HG03558 (cell line): ENCODE data around the gene ATG3.
A peak's percentile ranks its signal among the peaks of the same experiment; 100 is the strongest.
"Not testable (repeated sequence)": the region's sequence is repeated elsewhere in the genome, so short reads cannot be mapped to it uniquely, and the experiment has no call there.

Experiments used
- ATAC-seq: cut with Tn5 transposase; IDR thresholded peaks from one replicate; pipeline ENCODE4 v1.9.1; 2021; ENCODE audit warnings: moderate number of reproducible peaks; ENCODE audit not compliant: unreplicated experiment; ENCODE audit errors: extremely low read depth

ATG3 gene

GRCh38 chr3:112503304-112503972 lies 58.3 kb downstream of the ATG3 start:
- no peak for ATAC-seq

DNA sequence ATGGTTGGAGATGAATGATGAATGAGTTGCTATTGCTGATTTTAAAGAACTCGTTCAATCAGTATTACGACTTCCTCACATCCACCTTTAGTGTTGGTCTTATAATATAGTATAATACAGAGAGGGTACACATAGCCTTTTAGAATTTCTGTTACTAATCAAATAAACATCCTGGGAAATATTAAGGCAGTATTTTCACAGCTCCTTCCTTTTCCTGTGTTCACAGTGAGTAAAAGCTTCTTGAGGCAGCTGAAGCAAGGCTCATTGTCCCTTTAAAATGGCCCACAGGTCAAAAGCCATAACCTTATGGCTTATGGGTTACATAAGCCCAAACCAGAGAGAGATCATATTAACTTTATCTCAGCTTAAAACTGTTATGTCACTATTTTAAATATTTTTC lies 61.1 kb downstream of the ATG3 start:
- no peak for ATAC-seq

- no peak for ATAC-seq
These were observed 62.6 kb downstream of the ATG3 start, which contains the start of gene BTLA for GRCh38 chr3:112498914-112499711. BTLA (minus strand) TSS chr3:112499472; CDS start chr3:112499358, 114 bp downstream.

- ATAC-seq: no peak
These were observed 63.7 kb downstream of the ATG3 start for GRCh38 chr3:112497897-112498548.

GRCh38 chr3:112496366-112497067 lies 65.2 kb downstream of the ATG3 start:
- ATAC-seq: no peak

DNA sequence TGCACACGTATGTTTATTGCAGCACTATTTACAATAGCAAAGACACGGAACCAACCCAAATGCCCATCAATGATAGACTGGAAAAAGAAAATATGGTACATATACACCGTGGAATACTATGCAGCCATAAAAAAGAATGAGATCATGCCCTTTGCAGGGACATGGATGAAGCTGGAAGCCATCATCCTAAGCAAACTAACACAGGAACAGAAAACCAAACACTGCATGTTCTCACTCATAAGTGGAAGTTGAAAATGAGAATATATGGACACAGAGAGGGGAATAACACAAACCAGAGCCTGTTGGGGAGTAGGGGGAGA lies 67.4 kb downstream of the ATG3 start:
- not testable (repeated sequence) for ATAC-seq

DNA sequence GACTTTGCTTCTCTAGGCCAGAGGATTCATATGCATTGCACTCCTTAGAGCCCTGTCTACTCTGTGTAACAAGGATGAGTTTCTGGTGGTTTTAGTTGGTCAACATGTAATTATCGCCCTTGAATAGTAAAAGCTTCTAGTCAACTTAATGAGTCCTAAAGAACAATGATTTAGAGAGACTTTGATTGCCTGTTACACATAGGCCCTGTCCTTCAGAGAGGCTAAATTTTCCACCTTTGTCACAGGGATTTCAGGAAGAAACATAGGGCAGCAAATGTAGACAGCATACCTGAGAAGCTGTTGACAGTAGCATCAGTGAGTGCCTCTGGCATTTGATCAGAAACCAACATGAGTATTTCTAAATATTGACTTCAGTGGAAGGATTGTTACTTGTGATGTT lies 69.6 kb downstream of the ATG3 start:
- no peak for ATAC-seq

- no peak for ATAC-seq
These were observed 70.4 kb downstream of the ATG3 start for GRCh38 chr3:112491373-112491772.

- ATAC-seq: peak; percentile 39
These were observed 71.9 kb downstream of the ATG3 start for GRCh38 chr3:112489674-112490479.

- no peak for ATAC-seq
These were observed 74.8 kb downstream of the ATG3 start for GRCh38 chr3:112486811-112487505.

GRCh38 chr3:112484352-112484751 lies 77.4 kb downstream of the ATG3 start:
- no peak for ATAC-seq

DNA sequence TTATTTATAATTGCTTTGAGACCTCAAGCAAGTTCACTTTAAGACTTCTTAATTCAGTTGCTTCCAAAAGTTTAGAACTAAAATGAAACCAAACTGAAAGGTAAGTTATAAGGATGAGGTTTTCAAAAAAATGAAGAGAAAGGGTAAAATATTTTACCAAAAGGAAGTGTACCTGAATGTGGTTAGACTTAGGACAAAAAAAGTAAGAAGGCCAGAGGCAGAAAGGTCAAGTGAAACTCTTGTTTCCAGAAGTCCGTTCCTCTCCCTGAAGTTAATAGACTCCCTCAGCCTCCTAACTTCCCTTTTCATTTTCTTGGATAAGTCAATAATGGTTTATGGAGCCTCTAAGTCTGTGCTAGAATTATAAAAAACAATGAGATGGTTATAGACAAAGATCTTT lies 79.1 kb downstream of the ATG3 start:
- no peak for ATAC-seq
